ENCODE results near the gene EARS2. TPM values are rescaled to one million over a fixed set of nuclear protein-coding genes. Genes with fewer than 3 reads are reported as not detected.

EARS2 gene
- total and polyA plus RNA-seq, 2 of the 8 experiments (the other 6 are each of a cell fraction or from before 2014, with no cell fraction given): 47.8 to 111 TPM

DNA sequence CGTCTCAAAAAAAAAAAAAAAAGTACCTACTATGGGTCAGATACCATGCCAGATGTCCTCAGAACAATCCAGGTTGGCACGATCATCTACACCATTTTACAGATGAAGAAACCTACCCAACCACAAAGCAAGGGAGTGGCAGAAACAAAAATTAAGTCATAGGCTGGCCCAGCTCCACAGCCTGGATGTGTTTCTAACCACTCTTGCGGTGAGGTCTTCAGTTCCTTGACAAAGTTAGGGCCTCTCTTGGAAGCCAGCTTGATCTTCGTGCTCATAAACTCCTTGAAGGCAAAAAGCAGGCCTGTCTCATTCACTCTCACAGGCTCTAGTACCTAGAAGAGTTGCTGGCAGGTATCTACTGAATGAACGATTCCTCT lies 53.1 kb downstream of the EARS2 start (continued):
- no peak for TF ChIP-seq SP4 (IDR thresholded peaks at IDR 0.05; ENCODE audit: low read length)
- TF ChIP-seq, protein P1, sequence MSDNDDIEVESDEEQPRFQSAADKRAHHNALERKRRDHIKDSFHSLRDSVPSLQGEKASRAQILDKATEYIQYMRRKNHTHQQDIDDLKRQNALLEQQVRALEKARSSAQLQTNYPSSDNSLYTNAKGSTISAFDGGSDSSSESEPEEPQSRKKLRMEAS (IDR thresholded peaks at IDR 0.05): no peak
